OCI-M1 (cell line): ENCODE measurements around the gene YDJC.

ENCODE experiments used
- DNase-seq: peaks from one replicate; lab custom pipeline; 2025; lab: John Stamatoyannopoulos, UW

Gene YDJC

DNA sequence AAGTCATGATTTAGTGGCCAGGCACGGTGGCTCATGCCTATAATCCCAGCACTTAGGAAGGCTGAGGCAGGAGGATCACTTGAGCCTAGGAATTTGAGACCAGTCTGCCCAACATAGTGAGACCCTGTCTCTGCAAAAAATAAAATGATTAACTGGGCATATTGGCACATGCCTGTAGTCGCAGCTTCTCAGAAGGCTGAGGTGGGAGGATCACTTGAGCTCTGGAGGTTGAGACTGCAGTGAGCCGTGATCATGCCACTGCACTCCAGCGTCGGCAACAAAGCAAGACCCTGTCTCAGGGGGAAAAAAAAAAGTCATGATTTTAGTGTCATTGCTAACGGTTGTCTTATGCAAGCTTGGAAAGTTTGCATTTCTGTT lies 50.4 kb downstream of the YDJC start:
- no peak for DNase-seq
